Cardiac fibroblast (primary cell): Measurements from ENCODE around the gene AKAP13.

Experiments used
- DNase-seq, 2 donors: peaks; one replicate each; pipeline versions ENCODE4 v3.0.0 to v3.0.0-alpha.2; 2010; ENCODE audit warnings: low read depth in 2 of 2
- H3K4me3 ChIP-seq, 2 donors: replicated peaks in 1 of 2; 1 replicate in 1 of 2; 2 replicates in 1 of 2; pipeline ENCODE4 v1.5.1; 2011; ENCODE audit warnings: low read depth in 2 of 2, low read length in 2 of 2, mild to moderate bottlenecking in 2 of 2, moderate library complexity in 1 of 2
- TF ChIP-seq, protein P1 (sequence below): IDR thresholded peaks from one replicate; pipeline ENCODE4 v1.5.1; 2011; ENCODE audit warnings: low read depth, mild to moderate bottlenecking, low read length, inconsistent platforms

AKAP13 gene

DNA sequence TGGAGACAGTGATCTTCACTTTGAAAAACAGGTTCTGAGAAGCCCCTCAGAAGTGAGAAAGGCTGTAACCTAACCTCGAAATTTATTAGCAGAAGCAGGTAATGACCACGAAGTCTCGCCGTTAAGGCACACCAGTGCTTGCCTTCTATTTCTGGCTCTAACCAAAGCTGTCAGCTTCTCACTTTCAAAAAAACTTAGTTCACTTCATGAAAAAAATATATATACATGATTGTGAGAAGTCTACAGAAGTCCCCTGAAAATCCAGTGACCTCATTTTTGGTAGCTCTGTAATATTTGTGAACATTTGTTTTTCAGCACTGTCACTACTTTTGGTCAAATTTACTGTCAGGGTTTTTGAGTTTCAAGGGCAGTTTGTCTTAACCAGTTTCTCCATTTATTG, 19.1 kb upstream of the AKAP13 start:
- H3K4me3 ChIP-seq: no peak overlapping the region
- TF ChIP-seq, protein P1, sequence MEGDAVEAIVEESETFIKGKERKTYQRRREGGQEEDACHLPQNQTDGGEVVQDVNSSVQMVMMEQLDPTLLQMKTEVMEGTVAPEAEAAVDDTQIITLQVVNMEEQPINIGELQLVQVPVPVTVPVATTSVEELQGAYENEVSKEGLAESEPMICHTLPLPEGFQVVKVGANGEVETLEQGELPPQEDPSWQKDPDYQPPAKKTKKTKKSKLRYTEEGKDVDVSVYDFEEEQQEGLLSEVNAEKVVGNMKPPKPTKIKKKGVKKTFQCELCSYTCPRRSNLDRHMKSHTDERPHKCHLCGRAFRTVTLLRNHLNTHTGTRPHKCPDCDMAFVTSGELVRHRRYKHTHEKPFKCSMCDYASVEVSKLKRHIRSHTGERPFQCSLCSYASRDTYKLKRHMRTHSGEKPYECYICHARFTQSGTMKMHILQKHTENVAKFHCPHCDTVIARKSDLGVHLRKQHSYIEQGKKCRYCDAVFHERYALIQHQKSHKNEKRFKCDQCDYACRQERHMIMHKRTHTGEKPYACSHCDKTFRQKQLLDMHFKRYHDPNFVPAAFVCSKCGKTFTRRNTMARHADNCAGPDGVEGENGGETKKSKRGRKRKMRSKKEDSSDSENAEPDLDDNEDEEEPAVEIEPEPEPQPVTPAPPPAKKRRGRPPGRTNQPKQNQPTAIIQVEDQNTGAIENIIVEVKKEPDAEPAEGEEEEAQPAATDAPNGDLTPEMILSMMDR: no peak
- DNase-seq: no peak

DNA sequence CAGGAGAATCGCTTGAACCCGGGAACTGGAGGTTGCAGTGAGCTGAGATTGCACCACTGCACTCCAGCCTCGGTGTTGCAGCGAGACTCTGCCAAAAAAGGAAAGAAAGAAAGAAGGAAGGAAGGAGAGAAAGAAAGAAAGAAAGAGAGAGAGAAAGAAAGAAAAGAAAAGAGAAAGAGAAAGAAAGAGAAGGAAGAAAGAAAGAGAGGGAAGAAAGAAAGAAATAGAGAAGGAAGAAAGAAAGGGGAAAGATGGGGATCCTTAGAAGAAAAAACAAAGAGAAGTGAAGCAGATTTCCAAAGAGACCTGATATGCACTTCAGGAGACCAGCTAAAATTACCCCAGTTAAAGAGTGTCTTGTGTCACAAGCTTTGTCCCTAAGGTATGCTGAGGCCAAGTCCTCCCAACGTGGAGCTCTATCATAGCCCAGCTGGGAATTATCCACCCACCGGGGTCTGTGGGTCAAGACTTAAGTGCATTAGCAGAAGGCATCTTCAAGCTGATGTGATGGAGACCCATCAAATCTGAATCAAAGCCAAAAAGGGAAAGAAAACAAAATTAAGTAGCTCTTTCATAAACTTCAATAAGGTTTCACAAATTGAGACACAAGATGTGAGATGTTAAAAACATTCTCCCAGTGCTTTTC, 17.8 kb upstream of the AKAP13 start:
- H3K4me3 ChIP-seq: no peak overlapping the region
- TF ChIP-seq, protein P1: no peak
- no peak for DNase-seq

DNA sequence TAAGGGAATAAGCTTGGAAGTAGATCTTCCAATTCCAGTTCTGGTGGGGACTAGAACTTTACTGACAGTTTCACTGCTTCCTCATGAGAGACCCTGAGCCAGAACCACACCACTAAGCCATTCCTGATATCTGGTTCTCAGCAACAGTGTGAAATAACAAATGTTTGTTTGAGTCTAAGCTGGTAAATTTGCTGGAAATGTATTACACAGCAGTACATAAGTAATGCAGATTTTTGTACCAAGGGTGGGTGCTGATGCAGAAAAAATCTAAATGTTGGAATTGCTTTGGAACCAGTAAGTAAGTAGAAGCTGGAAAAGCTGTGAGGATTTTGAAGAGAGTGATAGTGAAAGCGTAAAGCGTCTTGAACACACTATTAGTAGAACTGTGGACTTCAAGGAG, 14.4 kb upstream of the AKAP13 start:
- TF ChIP-seq, protein P1: no peak
- H3K4me3 ChIP-seq: no peak overlapping the region
- DNase-seq: no peak

DNA sequence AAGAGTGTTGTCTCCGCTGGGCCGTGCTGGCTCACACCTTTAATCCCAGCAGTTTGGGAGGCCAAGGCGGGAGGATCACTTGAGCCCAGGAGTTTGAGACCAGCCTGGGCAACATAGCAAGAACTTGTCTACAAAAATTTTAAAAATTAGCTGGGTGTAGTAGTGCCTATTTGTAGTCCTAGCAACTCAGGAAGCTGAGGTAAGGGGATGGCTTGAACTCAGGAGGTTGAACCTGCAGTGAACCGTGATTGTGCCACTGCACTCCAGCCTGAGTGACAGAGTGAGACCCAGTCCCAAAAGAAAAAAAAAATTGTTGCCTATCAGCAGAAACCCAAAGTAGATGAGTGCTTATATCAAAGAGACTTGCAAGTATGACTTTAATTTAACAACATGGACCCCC, 12.7 kb upstream of the AKAP13 start:
- TF ChIP-seq, protein P1: no peak
- no peak for DNase-seq
- no peak overlapping the region for H3K4me3 ChIP-seq

DNA sequence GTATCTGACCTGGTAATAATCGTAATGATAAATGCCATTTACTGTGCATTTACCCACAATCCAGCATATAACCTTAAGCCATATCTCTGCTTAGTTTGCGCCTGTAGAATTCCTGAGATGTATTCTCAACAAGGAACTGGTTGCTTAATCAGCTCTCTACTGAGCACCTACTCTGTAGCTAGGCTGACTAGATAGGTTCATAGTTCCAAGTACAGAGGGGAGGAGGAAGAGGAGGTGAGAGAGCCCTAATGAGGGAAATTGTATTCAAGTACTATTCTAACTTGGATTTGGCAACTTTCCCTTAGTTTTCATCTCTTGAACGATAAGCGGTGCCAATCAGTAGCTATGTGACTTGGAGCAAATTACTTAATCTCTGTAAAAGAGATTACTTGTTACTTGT, 5.6 kb upstream of the AKAP13 start:
- DNase-seq: no peak
- TF ChIP-seq, protein P1: no peak
- H3K4me3 ChIP-seq: no peak overlapping the region

DNA sequence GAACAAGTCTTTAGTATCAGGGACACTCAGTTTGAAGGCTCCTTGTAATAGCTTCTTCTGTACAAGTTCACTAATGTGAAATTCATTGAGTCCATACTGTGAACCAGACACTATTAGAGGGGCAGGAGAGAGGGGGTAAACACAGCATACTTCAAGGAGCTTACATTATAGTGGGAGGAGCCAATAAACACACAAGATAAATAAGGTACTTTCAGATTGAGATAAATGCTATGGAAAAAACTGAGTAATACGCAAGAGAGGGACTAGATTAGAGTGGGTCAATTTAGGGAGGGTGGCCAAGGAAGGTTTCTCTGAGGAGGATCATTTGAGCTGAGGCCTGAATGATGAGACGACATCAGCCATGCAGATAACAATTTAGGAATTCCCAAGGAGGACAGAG, 3.1 kb upstream of the AKAP13 start:
- TF ChIP-seq, protein P1: no peak

DNA sequence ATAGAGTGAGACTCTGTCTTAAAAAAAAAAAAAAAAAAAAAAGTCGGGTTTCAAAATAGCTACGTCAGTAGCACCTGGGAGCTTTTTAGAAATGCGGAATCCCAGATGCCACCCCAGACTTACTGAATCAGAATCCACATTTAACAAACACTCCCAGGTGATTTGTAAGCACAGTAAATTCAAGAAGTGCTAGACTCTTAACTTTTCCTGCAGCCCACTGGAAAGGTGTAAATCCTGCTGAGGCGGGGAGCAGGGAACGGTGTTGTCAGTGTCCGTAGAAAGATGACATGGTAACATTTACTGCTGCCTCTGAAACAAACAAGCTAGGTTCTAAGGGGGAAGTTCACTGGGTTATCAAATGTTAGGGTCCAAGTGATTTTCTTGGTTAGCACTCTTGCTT, 2.4 kb upstream of the AKAP13 start:
- H3K4me3 ChIP-seq: no peak overlapping the region
- TF ChIP-seq, protein P1: no peak
- DNase-seq: no peak

More for the DNA sequence above, 3.1 kb upstream of the AKAP13 start:
- no peak overlapping the region for H3K4me3 ChIP-seq
- no peak for DNase-seq
